Head of caudate nucleus (tissue), 42 donors: ENCODE results near the gene PRDM12.
A peak's percentile ranks its signal among the peaks of the same experiment; 100 is the strongest.

Experiments
- DNase-seq, 42 donors: peaks; one replicate each; pipeline versions ENCODE4 v3.0.0 to v3.0.0-alpha.2; 2020 to 2021; ENCODE audit warnings: mixed read lengths in 7 of 42
- intact Hi-C: fragments of 100-400 bp; cut with DNase I; formaldehyde crosslinking; loops from one replicate; pipeline ENCODE4 v1.15.0; 2022

PRDM12 gene

GRCh38 chr9:130662099-130662969 lies 2.1 kb upstream of the PRDM12 start:
- intact Hi-C loops: no loop called here
- no peak for DNase-seq

- DNase-seq: no peak
- intact Hi-C loops: no loop called here
Observed at GRCh38 chr9:130662970-130663257, 1.5 kb upstream of the PRDM12 start.

GRCh38 chr9:130663258-130663976 lies 977 bp upstream of the PRDM12 start:
- intact Hi-C loops: no loop called here
- DNase-seq: no peak

DNA sequence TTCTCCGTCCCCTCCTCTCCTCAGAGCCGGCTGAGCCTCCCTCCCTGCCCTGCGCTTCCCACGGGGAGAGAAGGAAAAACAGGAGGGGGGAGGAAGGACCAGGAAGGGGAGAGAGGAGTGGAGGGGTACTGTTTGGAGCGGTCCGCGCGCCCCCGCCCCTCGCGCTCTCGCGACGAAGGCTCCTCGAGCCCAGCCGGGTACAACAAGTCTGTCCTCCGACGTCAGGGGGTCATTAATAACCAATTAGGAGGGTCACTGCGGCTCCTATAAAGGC lies 480 bp upstream of the PRDM12 start:
- intact Hi-C loops: no loop called here
- no peak for DNase-seq

- intact Hi-C loops: no loop called here
- DNase-seq: no peak
Observed at GRCh38 chr9:130665029-130665430, 636 bp downstream of the PRDM12 start.

GRCh38 chr9:130665431-130666392 lies 1.3 kb downstream of the PRDM12 start:
- intact Hi-C loops: no loop called here
- DNase-seq: no peak

GRCh38 chr9:130666393-130667119 lies 2.2 kb downstream of the PRDM12 start:
- intact Hi-C loops: no loop called here

GRCh38 chr9:130667120-130667435 lies 2.7 kb downstream of the PRDM12 start:
- intact Hi-C loops: no loop called here
- no peak for DNase-seq

More at GRCh38 chr9:130666393-130667119, 2.2 kb downstream of the PRDM12 start:
- no peak for DNase-seq

DNA sequence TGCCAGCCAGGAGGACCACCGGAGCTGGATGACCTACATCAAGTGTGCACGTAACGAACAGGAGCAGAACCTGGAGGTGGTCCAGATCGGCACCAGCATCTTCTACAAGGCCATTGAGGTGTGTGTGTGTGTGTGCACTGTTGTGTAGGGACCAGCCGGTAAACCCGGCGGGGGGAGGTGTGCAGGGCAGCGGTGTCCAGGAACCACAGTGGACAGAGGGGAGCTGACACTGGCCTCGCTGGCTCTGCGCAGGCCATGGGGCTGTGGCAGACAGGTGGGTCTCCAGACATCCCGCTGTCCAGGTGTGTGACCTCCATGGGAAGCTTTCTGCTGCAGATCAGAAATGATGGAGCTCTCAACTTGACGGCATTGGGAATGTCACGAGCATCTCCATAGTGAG lies 3.8 kb downstream of the PRDM12 start:
- no peak for DNase-seq
- intact Hi-C loops: no loop called here

DNA sequence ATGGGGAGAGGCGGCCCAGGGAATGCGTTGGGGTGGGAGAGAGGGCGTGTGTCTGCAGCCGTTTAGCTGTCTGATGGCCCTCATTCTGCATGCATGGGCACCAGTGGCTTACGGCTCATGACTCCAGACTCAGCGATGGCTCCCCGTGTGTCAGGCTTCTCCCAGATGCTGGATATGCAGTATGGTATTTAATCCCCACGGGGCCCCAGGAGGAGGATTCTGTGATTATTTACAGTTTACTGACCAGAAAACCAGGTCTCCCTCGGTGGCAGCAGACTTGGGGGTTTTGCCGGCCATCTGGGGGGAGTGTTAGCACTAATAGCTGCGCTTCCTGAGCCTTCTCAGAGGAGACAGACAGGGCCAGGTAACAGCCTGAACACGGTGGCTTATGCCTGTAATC lies 4.3 kb downstream of the PRDM12 start:
- DNase-seq: no peak
- intact Hi-C loops: no loop called here

GRCh38 chr9:130669965-130670364 lies 5.6 kb downstream of the PRDM12 start:
- intact Hi-C loops: no loop called here

GRCh38 chr9:130670644-130671043 lies 6.2 kb downstream of the PRDM12 start:
- no peak for DNase-seq
- intact Hi-C loops: no loop called here

More at GRCh38 chr9:130669965-130670364, 5.6 kb downstream of the PRDM12 start:
- no peak for DNase-seq

DNA sequence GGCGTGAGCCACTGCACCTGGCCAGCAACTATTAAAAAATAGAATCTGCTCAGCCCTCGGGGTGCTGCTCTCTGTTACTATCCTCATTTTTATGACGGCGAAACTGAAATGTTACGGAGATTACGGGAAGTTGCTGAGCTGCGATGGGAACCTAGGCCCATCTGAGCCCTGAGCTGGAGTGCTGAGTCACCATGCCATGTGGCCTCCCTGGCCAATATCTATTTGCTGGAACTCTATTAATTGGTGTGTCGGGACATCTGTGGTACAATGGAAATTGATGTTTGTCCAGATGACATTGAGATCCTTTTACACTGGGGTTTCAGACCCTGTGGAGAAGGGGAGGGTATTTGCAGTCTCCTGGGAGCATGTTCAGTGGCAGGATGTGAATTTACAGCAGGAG lies 8.1 kb downstream of the PRDM12 start:
- intact Hi-C loops: no loop called here
- DNase-seq: no peak

GRCh38 chr9:130672933-130673615 lies 8.7 kb downstream of the PRDM12 start:
- intact Hi-C loops: no loop called here
- no peak for DNase-seq

DNA sequence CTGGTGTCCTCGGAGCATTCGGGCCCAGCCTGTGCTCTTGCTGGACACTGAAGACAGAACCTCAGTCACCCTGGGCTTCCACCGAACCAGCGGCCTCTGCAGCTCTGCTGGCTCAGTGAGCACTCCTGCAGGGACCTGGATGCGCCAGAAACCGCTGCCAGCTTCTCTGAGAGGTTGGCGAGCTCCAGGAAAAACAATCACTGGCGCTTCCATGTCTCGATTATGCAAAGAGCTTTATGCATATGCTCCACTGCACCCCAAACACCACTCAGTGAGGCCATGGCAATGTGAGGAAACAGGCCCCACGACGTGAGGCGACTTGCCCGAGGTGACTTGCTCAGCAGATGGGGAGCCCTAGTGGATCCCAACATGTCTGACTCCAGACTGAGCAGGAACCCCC lies 11.0 kb downstream of the PRDM12 start:
- peak in 1 of 42 donors; percentile 6 for DNase-seq
- intact Hi-C loops: no loop called here

DNA sequence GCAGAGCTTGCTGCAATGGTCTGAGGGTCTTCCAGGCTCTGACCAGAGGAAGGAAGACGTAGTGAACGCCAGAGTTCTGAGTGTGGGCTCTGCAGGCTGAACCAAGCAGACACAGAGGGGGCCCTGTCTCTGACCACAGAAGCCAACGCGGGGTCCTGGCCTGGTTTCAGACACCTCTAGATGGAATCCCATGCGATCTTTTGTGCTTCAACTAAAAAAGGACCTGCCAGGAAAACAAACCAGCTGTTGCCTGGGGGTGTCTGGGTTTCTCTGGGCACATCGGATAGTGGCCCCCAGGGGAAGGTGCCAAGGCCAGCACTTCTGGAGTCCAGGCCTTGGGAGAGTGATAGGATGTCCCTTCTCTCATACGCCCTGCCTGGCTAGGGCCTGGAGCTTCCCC lies 12.9 kb downstream of the PRDM12 start:
- DNase-seq: no peak
- intact Hi-C loops: no loop called here

GRCh38 chr9:130680836-130681768 lies 16.7 kb downstream of the PRDM12 start:
- peak in 41 of 42 donors; percentile 22 to 86 (median 67) for DNase-seq
- intact Hi-C loops: no loop called here
